HepG2 (cell line): ENCODE data around the gene NOS1AP. TPM values are rescaled to one million over a fixed set of nuclear protein-coding genes. Genes with fewer than 3 reads are reported as not detected.

Experiments
- ATAC-seq: fragments of 200-7000 bp; cut with Tn5 transposase; 3 replicates; pipeline ENCODE4 v1.9.1; 2020; ENCODE audit warnings: mild to moderate bottlenecking, moderate library complexity
- BruUV-seq: library from RNA; stranded (reverse); fragments of 400-500 nt; replicated peaks from 2 replicates; lab custom pipeline; 2021; lab: Mats Ljungman, UMichigan
- CTCF ChIA-PET: fragments of 300-600 bp; formaldehyde crosslinking; extraction: SDS; loops from one replicate; lab custom pipeline; 2021; ENCODE audit warnings: low total read pairs, inconsistent platforms, low intra/inter-chr PET ratio; lab: Yijun Ruan, JAX
- POLR2A ChIA-PET: fragments of 350-600 bp; sonication (Branson Sonifier 250); formaldehyde crosslinking; loops from one replicate; lab custom pipeline; 2020; ENCODE audit warnings: antibody characterized with exemption, inconsistent platforms; lab: Yijun Ruan, JAX
- DNase-seq: peaks from one replicate; pipeline ENCODE4 v3.0.0-alpha.2; 2015; ENCODE audit warnings: low spot score
- FAIRE-seq: peaks from 3 replicates; lab custom pipeline; 2011; peaks lifted over from hg19 to GRCh38; lab: Jason Lieb, UNC
- H2AFZ ChIP-seq: one replicate; pipeline ENCODE4 v1.6.1; 2011; ENCODE audit warnings: low read length, inconsistent platforms
- H3K27ac ChIP-seq: fragments of 300-600 bp; 3 replicates; pipeline ENCODE4 v1.8.0; 2011; ENCODE audit warnings: mixed run types, mild to moderate bottlenecking, mixed read lengths, low read length, inconsistent platforms; ENCODE audit not compliant: insufficient read depth; ENCODE audit errors: extremely low read length
- H3K27me3 ChIP-seq, 2 experiments: fragments of 200-600 bp in 1 of 2; 2 replicates in 1 of 2; 3 replicates in 1 of 2; pipeline versions ENCODE4 v1.6.0 to v1.8.0; 2011; ENCODE audit warnings: low read length in 2 of 2, mild to moderate bottlenecking in 2 of 2, moderate library complexity in 2 of 2, inconsistent platforms in 1 of 2; ENCODE audit not compliant: insufficient read depth in 2 of 2, control insufficient read depth in 1 of 2
- H3K36me3 ChIP-seq, 2 experiments: fragments of 200-600 bp in 1 of 2; replicated peaks in 1 of 2; 2 replicates in 1 of 2; 3 replicates in 1 of 2; pipeline versions ENCODE4 v1.5.1 to v1.8.0; 2011; ENCODE audit warnings: low read length in 2 of 2, inconsistent platforms in 1 of 2; ENCODE audit not compliant: insufficient read depth in 2 of 2, control insufficient read depth in 1 of 2
- H3K4me1 ChIP-seq: 2 replicates; pipeline ENCODE4 v1.5.1; 2012; ENCODE audit warnings: low read length, inconsistent platforms; ENCODE audit not compliant: insufficient read depth
- H3K4me2 ChIP-seq: 2 replicates; pipeline ENCODE4 v1.6.0; 2011; ENCODE audit warnings: low read depth, low read length, inconsistent platforms
- H3K4me3 ChIP-seq, 3 experiments: fragments of 200-600 bp in 1 of 3; sonication (generic), shearing (Covaris generic) in 1 of 3; replicated peaks in 1 of 3; 2 replicates each; pipeline ENCODE4 v1.5.1; 2011 to 2016; ENCODE audit warnings: low read length in 3 of 3, inconsistent platforms in 2 of 3, low read depth in 2 of 3, mild to moderate bottlenecking in 2 of 3, control low read depth in 1 of 3, mixed read lengths in 1 of 3; ENCODE audit not compliant: insufficient read depth in 1 of 3
- H3K79me2 ChIP-seq: one replicate; pipeline ENCODE4 v1.6.1; 2011; ENCODE audit warnings: low read length, inconsistent platforms; ENCODE audit not compliant: insufficient read depth
- H3K9ac ChIP-seq: 2 replicates; pipeline ENCODE4 v1.6.0; 2011; ENCODE audit warnings: mild to moderate bottlenecking, low read depth, low read length, inconsistent platforms; ENCODE audit not compliant: insufficient read depth
- H3K9me3 ChIP-seq: 2 replicates; pipeline ENCODE4 v1.5.1; 2012; ENCODE audit warnings: mild to moderate bottlenecking, low read length
- H4K20me1 ChIP-seq: 2 replicates; pipeline ENCODE4 v1.6.0; 2011; ENCODE audit warnings: inconsistent platforms, mild to moderate bottlenecking, low read length, moderate library complexity; ENCODE audit not compliant: insufficient read depth
- ADNP ChIP-seq: sonication (generic); formaldehyde crosslinking; IDR thresholded peaks from 2 replicates; pipeline ENCODE4 v1.4.0; 2020; ENCODE audit warnings: missing genetic modification reagents
- DMAP1 ChIP-seq: IDR thresholded peaks from 2 replicates; pipeline ENCODE4 v1.6.1; 2016
- IRF2 ChIP-seq: IDR thresholded peaks from 2 replicates; pipeline ENCODE4 v1.6.1; 2018; ENCODE audit warnings: missing genetic modification reagents, missing compliant biosample characterization
- MTA3 ChIP-seq: sonication (generic); formaldehyde crosslinking; IDR thresholded peaks from 2 replicates; pipeline ENCODE4 v1.4.0; 2020; ENCODE audit warnings: missing genetic modification reagents
- NFE2L2 ChIP-seq: fragments of 150-350 bp; IDR thresholded peaks from 2 replicates; pipeline ENCODE4 v1.6.1; 2014; ENCODE audit warnings: low read length
- PCBP1 ChIP-seq: fragments of 200-400 bp; formaldehyde crosslinking; IDR thresholded peaks from 2 replicates; pipeline ENCODE4 v1.6.1; 2017; ENCODE audit warnings: mild to moderate bottlenecking, low read depth, low read length, borderline replicate concordance
- PHB2 ChIP-seq: fragments of 450-650 bp; IDR thresholded peaks from 2 replicates; pipeline ENCODE4 v1.6.1; 2018; ENCODE audit not compliant: partially characterized antibody
- POLR2G ChIP-seq: fragments of 200-400 bp; formaldehyde crosslinking; IDR thresholded peaks from 2 replicates; pipeline ENCODE4 v1.6.1; 2018; ENCODE audit warnings: mild to moderate bottlenecking, low read depth, low read length, moderate library complexity
- WGBS: methylation state at CpG from one replicate; pipeline ENCODE4 v1.1.6; 2017; ENCODE audit warnings: low lambda C conversion rate; 5-methylcytosine and 5-hydroxymethylcytosine counted together
- in situ Hi-C: cut with HindIII; loops from 2 replicates; pipeline ENCODE4 v1.10.0; 2017; ENCODE audit warnings: low pct_unique_long_range_greater_than_20kb; ENCODE audit not compliant: extremely low pct_ligation_motif_present
- intact Hi-C: fragments of 100-400 bp; cut with micrococcal nuclease; formaldehyde crosslinking; loops from one replicate; pipeline ENCODE4 v1.10.0; 2022; ENCODE audit not compliant: unreplicated experiment
- polyA plus RNA-seq, 8 experiments: library from polyadenylated mRNA; depleted of rRNA in 3 of 8; stranded (reverse) in 7 of 8; unstranded in 1 of 8; fragments of >200 nt; fragmentation: Illumina TruSeq in 4 of 8; extraction: Trizol in 4 of 8; gene quantifications; 2 replicates each; pipeline versions ENCODE4 v1.2.1 to v1.2.3, GENCODE V29; 2011 to 2016; ENCODE audit warnings: low read depth in 4 of 8, missing spikeins in 1 of 8, mixed read lengths in 1 of 8; ENCODE audit not compliant: insufficient read depth in 1 of 8
- total RNA-seq, 5 experiments: library from RNA; depleted of rRNA; stranded (reverse); fragments of >200 nt; fragmentation: Illumina TruSeq; extraction: Trizol; gene quantifications; 2 replicates each; pipeline ENCODE4 v1.2.3, GENCODE V29; 2016; ENCODE audit warnings: low read depth in 1 of 5
- TF ChIP-seq, protein P1 (sequence below): IDR thresholded peaks from 2 replicates; pipeline ENCODE4 v1.6.1; 2016
- TF ChIP-seq, protein P2 (sequence below): sonication (generic); formaldehyde crosslinking; IDR thresholded peaks from 2 replicates; pipeline ENCODE4 v1.4.0; 2020; ENCODE audit warnings: missing genetic modification reagents
- TF ChIP-seq, protein P3 (sequence below): sonication (generic); formaldehyde crosslinking; IDR thresholded peaks from 2 replicates; pipeline ENCODE4 v1.4.0; 2020; ENCODE audit warnings: missing genetic modification reagents, borderline replicate concordance
- TF ChIP-seq, protein P4 (sequence below): sonication (generic); formaldehyde crosslinking; IDR thresholded peaks from 2 replicates; pipeline ENCODE4 v1.8.0; 2022; ENCODE audit warnings: missing genetic modification reagents, mild to moderate bottlenecking, moderate library complexity, borderline replicate concordance
- TF ChIP-seq, protein P5 (sequence below): sonication (generic); formaldehyde crosslinking; IDR thresholded peaks from 2 replicates; pipeline ENCODE4 v1.4.0; 2020; ENCODE audit warnings: mild to moderate bottlenecking, missing genetic modification reagents

The NOS1AP gene
- total and polyA plus RNA-seq, 2 of the 13 experiments (the other 11 are each of a cell fraction or from before 2014, with no cell fraction given): 2.0 to 3.3 TPM

DNA sequence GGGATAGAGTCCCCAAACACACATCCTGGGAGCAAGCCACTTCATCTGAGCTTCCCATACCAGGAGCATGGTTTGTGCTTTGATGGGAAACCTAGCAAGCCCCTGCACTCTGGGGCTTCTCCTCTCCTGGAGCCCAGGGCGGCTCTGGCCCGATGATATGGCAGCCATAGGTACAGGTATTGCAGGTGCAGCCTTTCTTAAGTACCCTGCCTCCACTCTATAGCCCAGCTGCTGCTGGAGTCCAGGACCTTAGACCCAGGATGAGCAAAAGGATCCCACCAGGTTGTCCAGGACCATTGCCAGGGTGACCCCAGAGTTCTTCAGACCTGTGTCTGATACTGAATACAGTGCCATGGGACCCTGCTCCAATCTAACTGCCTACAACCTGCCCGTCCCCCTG lies 316.2 kb downstream of the NOS1AP start:
- CTCF ChIA-PET: no interaction called here
- no peak overlapping the region for H3K27ac ChIP-seq
- no TSS peak for BruUV-seq
- TF ChIP-seq MTA3 (CRISPR knock-in tag) (no peak), ADNP (CRISPR knock-in tag) (no peak), PCBP1 (no peak), POLR2G (no peak), IRF2 (CRISPR knock-in tag) (no peak), DMAP1 (no peak), NFE2L2 (no peak), PHB2 (no peak)
- TF ChIP-seq, protein P1, sequence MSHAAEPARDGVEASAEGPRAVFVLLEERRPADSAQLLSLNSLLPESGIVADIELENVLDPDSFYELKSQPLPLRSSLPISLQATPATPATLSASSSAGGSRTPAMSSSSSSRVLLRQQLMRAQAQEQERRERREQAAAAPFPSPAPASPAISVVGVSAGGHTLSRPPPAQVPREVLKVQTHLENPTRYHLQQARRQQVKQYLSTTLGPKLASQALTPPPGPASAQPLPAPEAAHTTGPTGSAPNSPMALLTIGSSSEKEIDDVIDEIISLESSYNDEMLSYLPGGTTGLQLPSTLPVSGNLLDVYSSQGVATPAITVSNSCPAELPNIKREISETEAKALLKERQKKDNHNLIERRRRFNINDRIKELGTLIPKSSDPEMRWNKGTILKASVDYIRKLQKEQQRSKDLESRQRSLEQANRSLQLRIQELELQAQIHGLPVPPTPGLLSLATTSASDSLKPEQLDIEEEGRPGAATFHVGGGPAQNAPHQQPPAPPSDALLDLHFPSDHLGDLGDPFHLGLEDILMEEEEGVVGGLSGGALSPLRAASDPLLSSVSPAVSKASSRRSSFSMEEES: no peak
- TF ChIP-seq, protein P2, sequence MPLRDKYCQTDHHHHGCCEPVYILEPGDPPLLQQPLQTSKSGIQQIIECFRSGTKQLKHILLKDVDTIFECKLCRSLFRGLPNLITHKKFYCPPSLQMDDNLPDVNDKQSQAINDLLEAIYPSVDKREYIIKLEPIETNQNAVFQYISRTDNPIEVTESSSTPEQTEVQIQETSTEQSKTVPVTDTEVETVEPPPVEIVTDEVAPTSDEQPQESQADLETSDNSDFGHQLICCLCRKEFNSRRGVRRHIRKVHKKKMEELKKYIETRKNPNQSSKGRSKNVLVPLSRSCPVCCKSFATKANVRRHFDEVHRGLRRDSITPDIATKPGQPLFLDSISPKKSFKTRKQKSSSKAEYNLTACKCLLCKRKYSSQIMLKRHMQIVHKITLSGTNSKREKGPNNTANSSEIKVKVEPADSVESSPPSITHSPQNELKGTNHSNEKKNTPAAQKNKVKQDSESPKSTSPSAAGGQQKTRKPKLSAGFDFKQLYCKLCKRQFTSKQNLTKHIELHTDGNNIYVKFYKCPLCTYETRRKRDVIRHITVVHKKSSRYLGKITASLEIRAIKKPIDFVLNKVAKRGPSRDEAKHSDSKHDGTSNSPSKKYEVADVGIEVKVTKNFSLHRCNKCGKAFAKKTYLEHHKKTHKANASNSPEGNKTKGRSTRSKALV (CRISPR knock-in tag): no peak
- TF ChIP-seq, protein P3, sequence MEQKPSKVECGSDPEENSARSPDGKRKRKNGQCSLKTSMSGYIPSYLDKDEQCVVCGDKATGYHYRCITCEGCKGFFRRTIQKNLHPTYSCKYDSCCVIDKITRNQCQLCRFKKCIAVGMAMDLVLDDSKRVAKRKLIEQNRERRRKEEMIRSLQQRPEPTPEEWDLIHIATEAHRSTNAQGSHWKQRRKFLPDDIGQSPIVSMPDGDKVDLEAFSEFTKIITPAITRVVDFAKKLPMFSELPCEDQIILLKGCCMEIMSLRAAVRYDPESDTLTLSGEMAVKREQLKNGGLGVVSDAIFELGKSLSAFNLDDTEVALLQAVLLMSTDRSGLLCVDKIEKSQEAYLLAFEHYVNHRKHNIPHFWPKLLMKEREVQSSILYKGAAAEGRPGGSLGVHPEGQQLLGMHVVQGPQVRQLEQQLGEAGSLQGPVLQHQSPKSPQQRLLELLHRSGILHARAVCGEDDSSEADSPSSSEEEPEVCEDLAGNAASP (CRISPR knock-in tag): no peak
- TF ChIP-seq, protein P4, sequence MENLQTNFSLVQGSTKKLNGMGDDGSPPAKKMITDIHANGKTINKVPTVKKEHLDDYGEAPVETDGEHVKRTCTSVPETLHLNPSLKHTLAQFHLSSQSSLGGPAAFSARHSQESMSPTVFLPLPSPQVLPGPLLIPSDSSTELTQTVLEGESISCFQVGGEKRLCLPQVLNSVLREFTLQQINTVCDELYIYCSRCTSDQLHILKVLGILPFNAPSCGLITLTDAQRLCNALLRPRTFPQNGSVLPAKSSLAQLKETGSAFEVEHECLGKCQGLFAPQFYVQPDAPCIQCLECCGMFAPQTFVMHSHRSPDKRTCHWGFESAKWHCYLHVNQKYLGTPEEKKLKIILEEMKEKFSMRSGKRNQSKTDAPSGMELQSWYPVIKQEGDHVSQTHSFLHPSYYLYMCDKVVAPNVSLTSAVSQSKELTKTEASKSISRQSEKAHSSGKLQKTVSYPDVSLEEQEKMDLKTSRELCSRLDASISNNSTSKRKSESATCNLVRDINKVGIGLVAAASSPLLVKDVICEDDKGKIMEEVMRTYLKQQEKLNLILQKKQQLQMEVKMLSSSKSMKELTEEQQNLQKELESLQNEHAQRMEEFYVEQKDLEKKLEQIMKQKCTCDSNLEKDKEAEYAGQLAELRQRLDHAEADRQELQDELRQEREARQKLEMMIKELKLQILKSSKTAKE (CRISPR knock-in tag): no peak
- TF ChIP-seq, protein P5, sequence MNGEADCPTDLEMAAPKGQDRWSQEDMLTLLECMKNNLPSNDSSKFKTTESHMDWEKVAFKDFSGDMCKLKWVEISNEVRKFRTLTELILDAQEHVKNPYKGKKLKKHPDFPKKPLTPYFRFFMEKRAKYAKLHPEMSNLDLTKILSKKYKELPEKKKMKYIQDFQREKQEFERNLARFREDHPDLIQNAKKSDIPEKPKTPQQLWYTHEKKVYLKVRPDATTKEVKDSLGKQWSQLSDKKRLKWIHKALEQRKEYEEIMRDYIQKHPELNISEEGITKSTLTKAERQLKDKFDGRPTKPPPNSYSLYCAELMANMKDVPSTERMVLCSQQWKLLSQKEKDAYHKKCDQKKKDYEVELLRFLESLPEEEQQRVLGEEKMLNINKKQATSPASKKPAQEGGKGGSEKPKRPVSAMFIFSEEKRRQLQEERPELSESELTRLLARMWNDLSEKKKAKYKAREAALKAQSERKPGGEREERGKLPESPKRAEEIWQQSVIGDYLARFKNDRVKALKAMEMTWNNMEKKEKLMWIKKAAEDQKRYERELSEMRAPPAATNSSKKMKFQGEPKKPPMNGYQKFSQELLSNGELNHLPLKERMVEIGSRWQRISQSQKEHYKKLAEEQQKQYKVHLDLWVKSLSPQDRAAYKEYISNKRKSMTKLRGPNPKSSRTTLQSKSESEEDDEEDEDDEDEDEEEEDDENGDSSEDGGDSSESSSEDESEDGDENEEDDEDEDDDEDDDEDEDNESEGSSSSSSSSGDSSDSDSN (CRISPR knock-in tag): no peak

More for the DNA sequence above, 316.2 kb downstream of the NOS1AP start:
- DNase-seq: no peak
- intact Hi-C loops: no loop called here
- Histone ChIP-seq H3K36me3 (peaks cover 4 to 7% of the 10 kb centered on the region in 2 experiments; a peak in 4 of 5 replicates), H3K4me2 (no peak overlapping the region), H3K27me3 (no peaks in the 10 kb centered on the region), H3K9ac (no peak overlapping the region), H3K79me2 (no peaks in the 10 kb centered on the region), H3K4me1 (peaks cover 21% of the 10 kb centered on the region), H3K4me3 (no peak overlapping the region), H4K20me1 (no peaks in the 10 kb centered on the region), H2AFZ (no peak overlapping the region), H3K9me3 (no peaks in the 10 kb centered on the region)
- POLR2A ChIA-PET: no interaction called here
- WGBS: no CpG with 5 or more reads among the region's 3 CpGs
- in situ Hi-C loops: no loop called here
- ATAC-seq: no peak
- no peak for FAIRE-seq
